H9 (cell line): Measurements from ENCODE around the gene VIPR2. TPM values are rescaled to one million over a fixed set of nuclear protein-coding genes. Genes with fewer than 3 reads are reported as not detected.
A peak's percentile ranks its signal among the peaks of the same experiment; 100 is the strongest.

Source experiments
- DNase-seq: peaks from one replicate; pipeline ENCODE4 v3.0.0-alpha.2; 2017
- H2AFZ ChIP-seq: one replicate; pipeline ENCODE4 v1.6.1; 2013; ENCODE audit warnings: mild to moderate bottlenecking, low read length, control low read depth, moderate library complexity
- H2AK5ac ChIP-seq: 2 replicates; pipeline ENCODE4 v1.6.1; 2013; ENCODE audit warnings: low read length, control low read depth, mixed read lengths; ENCODE audit not compliant: insufficient read length
- H2BK120ac ChIP-seq: one replicate; pipeline ENCODE4 v1.6.1; 2013; ENCODE audit warnings: low read depth, mild to moderate bottlenecking, low read length, control low read depth, inconsistent platforms; ENCODE audit not compliant: poor library complexity, severe bottlenecking
- H2BK12ac ChIP-seq: 2 replicates; pipeline ENCODE4 v1.6.1; 2013; ENCODE audit warnings: low read length, control low read depth, mixed read lengths, low read depth; ENCODE audit not compliant: insufficient read length
- H2BK15ac ChIP-seq: 2 replicates; pipeline ENCODE4 v1.6.1; 2013; ENCODE audit warnings: low read depth, low read length, control low read depth
- H2BK20ac ChIP-seq: one replicate; pipeline ENCODE4 v1.6.1; 2013; ENCODE audit warnings: low read depth, mild to moderate bottlenecking, low read length, control low read depth, inconsistent platforms; ENCODE audit not compliant: poor library complexity, severe bottlenecking
- H2BK5ac ChIP-seq: 2 replicates; pipeline ENCODE4 v1.6.1; 2013; ENCODE audit warnings: low read length, control low read depth, mixed read lengths; ENCODE audit not compliant: insufficient read length
- H3K14ac ChIP-seq: 2 replicates; pipeline ENCODE4 v1.6.1; 2013; ENCODE audit warnings: low read length, control low read depth; ENCODE audit not compliant: insufficient read depth
- H3K18ac ChIP-seq: 2 replicates; pipeline ENCODE4 v1.6.1; 2013; ENCODE audit warnings: low read depth, mild to moderate bottlenecking, mixed read lengths, low read length, control low read depth; ENCODE audit not compliant: insufficient read length
- H3K23ac ChIP-seq: 2 replicates; pipeline ENCODE4 v1.6.1; 2013; ENCODE audit warnings: low read length, control low read depth, mixed read lengths, low read depth; ENCODE audit not compliant: insufficient read length
- H3K23me2 ChIP-seq: 2 replicates; pipeline ENCODE4 v1.6.1; 2013; ENCODE audit warnings: low read depth, mild to moderate bottlenecking, mixed read lengths, low read length, control low read depth; ENCODE audit not compliant: insufficient read length, poor library complexity, severe bottlenecking
- H3K27ac ChIP-seq: 2 replicates; pipeline ENCODE4 v1.5.1; 2013; ENCODE audit warnings: low read length, control low read depth, mixed read lengths, low read depth; ENCODE audit not compliant: insufficient read length
- H3K27me3 ChIP-seq: 2 replicates; pipeline ENCODE4 v1.6.1; 2013; ENCODE audit warnings: low read length, control low read depth, inconsistent platforms; ENCODE audit not compliant: insufficient read depth
- H3K4ac ChIP-seq: 2 replicates; pipeline ENCODE4 v1.6.1; 2013; ENCODE audit warnings: low read depth, mild to moderate bottlenecking, control low read depth, inconsistent platforms, low read length, moderate library complexity
- H3K4me1 ChIP-seq: 2 replicates; pipeline ENCODE4 v1.6.1; 2013; ENCODE audit warnings: low read length, control low read depth, inconsistent platforms; ENCODE audit not compliant: insufficient read depth
- H3K4me2 ChIP-seq: 2 replicates; pipeline ENCODE4 v1.6.1; 2013; ENCODE audit warnings: low read length, control low read depth, mixed read lengths; ENCODE audit not compliant: insufficient read length, insufficient read depth
- H3K56ac ChIP-seq: 2 replicates; pipeline ENCODE4 v1.6.1; 2013; ENCODE audit warnings: low read depth, mild to moderate bottlenecking, mixed read lengths, low read length, control low read depth; ENCODE audit not compliant: insufficient read length
- H3K79me1 ChIP-seq: 2 replicates; pipeline ENCODE4 v1.6.1; 2013; ENCODE audit warnings: low read depth, mild to moderate bottlenecking, moderate library complexity, low read length, control low read depth, inconsistent platforms; ENCODE audit not compliant: insufficient read depth, poor library complexity, severe bottlenecking
- H3K79me2 ChIP-seq: 2 replicates; pipeline ENCODE4 v1.6.1; 2013; ENCODE audit warnings: low read length, control low read depth, inconsistent platforms; ENCODE audit not compliant: insufficient read depth
- H3K9ac ChIP-seq: 2 replicates; pipeline ENCODE4 v1.6.1; 2013; ENCODE audit warnings: low read length, control low read depth, mixed read lengths; ENCODE audit not compliant: insufficient read length; ENCODE audit errors: extremely low read depth
- H3K9me3 ChIP-seq: one replicate; pipeline ENCODE4 v1.6.1; 2013; ENCODE audit warnings: low read depth, low read length, inconsistent platforms; ENCODE audit not compliant: control insufficient read depth
- H3T11ph ChIP-seq: one replicate; pipeline ENCODE4 v1.6.1; 2013; ENCODE audit warnings: mild to moderate bottlenecking, low read length, control low read depth, inconsistent platforms
- H4K20me1 ChIP-seq: one replicate; pipeline ENCODE4 v1.6.1; 2013; ENCODE audit not compliant: control insufficient read depth, insufficient read length, insufficient read depth
- H4K5ac ChIP-seq: 2 replicates; pipeline ENCODE4 v1.6.1; 2013; ENCODE audit warnings: low read depth, mild to moderate bottlenecking, mixed read lengths, low read length, control low read depth; ENCODE audit not compliant: insufficient read length
- H4K8ac ChIP-seq: replicated peaks from 2 replicates; pipeline ENCODE4 v1.6.1; 2013; ENCODE audit warnings: low read length, control low read depth, mixed read lengths, low read depth; ENCODE audit not compliant: insufficient read length
- H4K91ac ChIP-seq: 2 replicates; pipeline ENCODE4 v1.6.1; 2013; ENCODE audit warnings: low read depth, mild to moderate bottlenecking, moderate library complexity, mixed read lengths, low read length, control low read depth; ENCODE audit not compliant: insufficient read length
- H3K27ac Mint-ChIP-seq, 3 experiments: 2 replicates in 2 of 3; 3 replicates in 1 of 3; pipeline ENCODE4 v1.8.0; 2020 to 2021; ENCODE audit warnings: mixed read lengths in 3 of 3, mild to moderate bottlenecking in 1 of 3, moderate library complexity in 1 of 3
- H3K27me3 Mint-ChIP-seq: 2 replicates; pipeline ENCODE4 v1.8.0; 2021; ENCODE audit warnings: low read depth, mild to moderate bottlenecking, moderate library complexity, mixed read lengths
- H3K36me3 Mint-ChIP-seq, 3 experiments: 2 replicates in 2 of 3; 3 replicates in 1 of 3; pipeline ENCODE4 v1.8.0; 2020 to 2021; ENCODE audit warnings: low read depth in 3 of 3, mixed read lengths in 3 of 3; ENCODE audit not compliant: insufficient read depth in 1 of 3
- H3K4me1 Mint-ChIP-seq, 2 experiments: 2 replicates each; pipeline ENCODE4 v1.8.0; 2020; ENCODE audit warnings: mixed read lengths in 2 of 2
- H3K4me3 Mint-ChIP-seq, 2 experiments: 2 replicates in 1 of 2; 3 replicates in 1 of 2; pipeline ENCODE4 v1.8.0; 2020 to 2021; ENCODE audit warnings: mild to moderate bottlenecking in 2 of 2, mixed read lengths in 2 of 2, moderate library complexity in 1 of 2
- H3K9me3 Mint-ChIP-seq, 2 experiments: 2 replicates in 1 of 2; 3 replicates in 1 of 2; pipeline ENCODE4 v1.8.0; 2020; ENCODE audit warnings: mild to moderate bottlenecking in 2 of 2, mixed read lengths in 2 of 2, moderate library complexity in 1 of 2
- CTCF ChIP-seq: fragments of 200-600 bp; sonication (generic); conservative IDR thresholded peaks from 3 replicates; pipeline ENCODE4 v1.8.0; 2021; ENCODE audit warnings: antibody characterized with exemption, mild to moderate bottlenecking
- WGBS: extraction: QIAGEN DNeasy Blood & Tissue Kit; methylation state at CpG from one replicate; pipeline ENCODE4 v1.1.7; 2013; ENCODE audit warnings: missing lambda C conversion rate, low lambda C conversion rate, mixed read lengths; ENCODE audit not compliant: insufficient read length; ENCODE audit errors: extremely low coverage; 5-methylcytosine and 5-hydroxymethylcytosine counted together
- total RNA-seq: library from RNA; stranded (reverse); gene quantifications from 2 replicates; pipeline ENCODE4 v1.2.1, GENCODE V29; 2021

Gene VIPR2
- total RNA-seq, 1 experiment from 2014 or later = 1.6 TPM

GRCh38 chr7:159126311-159127260, 18.1 kb downstream of the VIPR2 start:
- H3K4ac ChIP-seq = no peak overlapping the region
- H3K27me3 ChIP-seq = no peaks in the 10 kb centered on the region
- no peak overlapping the region for H4K91ac ChIP-seq
- Mint-ChIP-seq H3K4me3 (no peak overlapping the region), H3K36me3 (no peaks in the 10 kb centered on the region; a peak in 1 of 7 replicates), H3K4me1 (peaks cover 11 to 24% of the 10 kb centered on the region in 2 experiments), H3K27ac (0 out of 7 replicates have a peak overlapping the region, but pooled peaks of 1 of the 3 experiments have one; percentile 29), H3K27me3 (peaks cover 3% of the 10 kb centered on the region), H3K9me3 (peaks cover 0 to 7% of the 10 kb centered on the region in 2 experiments; a peak in 1 of 5 replicates)
- H4K20me1 ChIP-seq = no peaks in the 10 kb centered on the region
- no peaks in the 10 kb centered on the region for H3K9me3 ChIP-seq
- H3K79me2 ChIP-seq = no peaks in the 10 kb centered on the region
- DNase-seq = peak; percentile 18
- no peak for TF ChIP-seq CTCF
- no peaks in the 10 kb centered on the region for H3K79me1 ChIP-seq
- no peaks in the 10 kb centered on the region for H3K23me2 ChIP-seq
- no peak overlapping the region for H3K23ac ChIP-seq
- no peak overlapping the region for H2BK5ac ChIP-seq
- no peak overlapping the region for H3K18ac ChIP-seq
- H3K56ac ChIP-seq = no peak overlapping the region
- no peak overlapping the region for H2AK5ac ChIP-seq
- H3K9ac ChIP-seq = no peak overlapping the region
- no peak overlapping the region for H2BK120ac ChIP-seq
- no peak overlapping the region for H3K27ac ChIP-seq
- no peak overlapping the region for H3K4me2 ChIP-seq
- no peak overlapping the region for H2BK15ac ChIP-seq
- no CpG with 5 or more reads among the region's 21 CpGs for WGBS
- no peak overlapping the region for H3T11ph ChIP-seq
- H3K14ac ChIP-seq = no peak overlapping the region
- H3K4me1 ChIP-seq = no peaks in the 10 kb centered on the region
- H2AFZ ChIP-seq = no peak overlapping the region
- H4K5ac ChIP-seq = no peak overlapping the region
- no peak overlapping the region for H2BK20ac ChIP-seq
- no peak overlapping the region for H2BK12ac ChIP-seq
- H4K8ac ChIP-seq = no peak overlapping the region
